ENCODE data around the gene MYO16. TPM values are rescaled to one million over a fixed set of nuclear protein-coding genes. Genes with fewer than 3 reads are reported as not detected.

The MYO16 gene
- total and polyA plus RNA-seq, 9 donors, result under 0.01 to 0.37 (median 0.16) TPM; not detected in 2

DNA sequence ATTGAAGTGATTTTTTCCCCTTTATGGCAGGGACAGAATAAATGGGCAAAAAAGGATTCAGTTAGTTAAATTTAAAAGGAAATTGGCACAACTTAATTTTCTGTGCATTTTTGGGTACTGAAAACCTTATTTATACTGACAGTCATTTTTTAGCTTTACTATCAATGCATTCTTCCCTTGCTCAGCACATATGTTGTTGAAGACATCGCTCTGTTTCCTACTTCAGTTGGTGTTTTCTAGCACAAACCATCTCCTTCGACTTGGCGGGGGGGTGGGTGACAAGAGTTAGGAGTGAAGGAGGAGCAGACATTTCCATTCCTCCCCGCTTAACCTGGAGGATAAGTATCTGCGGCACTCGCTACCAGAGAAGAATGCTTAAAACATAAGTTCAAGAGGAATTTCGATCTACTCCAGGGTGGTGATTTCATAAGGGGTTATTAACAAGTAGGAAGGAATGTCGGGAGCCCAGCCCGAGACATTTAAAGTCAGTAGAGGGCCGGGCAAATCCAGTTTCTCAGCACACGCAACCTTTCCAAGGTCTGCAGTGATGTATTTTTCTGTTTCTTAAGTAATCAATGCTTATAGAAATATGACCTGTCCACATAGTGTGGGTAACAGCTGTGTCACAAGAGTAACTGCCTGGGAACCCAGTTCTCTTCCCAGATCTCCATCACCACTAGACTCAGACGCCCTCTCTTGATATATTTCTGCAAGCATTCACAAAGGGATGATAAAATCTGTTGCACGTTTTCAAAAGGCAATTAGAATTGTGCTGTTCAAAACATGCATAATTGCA lies 525.8 kb downstream of the MYO16 start:
- no peak for TF ChIP-seq POLR2A (IDR thresholded peaks at IDR 0.05)
- TF ChIP-seq, protein P1, sequence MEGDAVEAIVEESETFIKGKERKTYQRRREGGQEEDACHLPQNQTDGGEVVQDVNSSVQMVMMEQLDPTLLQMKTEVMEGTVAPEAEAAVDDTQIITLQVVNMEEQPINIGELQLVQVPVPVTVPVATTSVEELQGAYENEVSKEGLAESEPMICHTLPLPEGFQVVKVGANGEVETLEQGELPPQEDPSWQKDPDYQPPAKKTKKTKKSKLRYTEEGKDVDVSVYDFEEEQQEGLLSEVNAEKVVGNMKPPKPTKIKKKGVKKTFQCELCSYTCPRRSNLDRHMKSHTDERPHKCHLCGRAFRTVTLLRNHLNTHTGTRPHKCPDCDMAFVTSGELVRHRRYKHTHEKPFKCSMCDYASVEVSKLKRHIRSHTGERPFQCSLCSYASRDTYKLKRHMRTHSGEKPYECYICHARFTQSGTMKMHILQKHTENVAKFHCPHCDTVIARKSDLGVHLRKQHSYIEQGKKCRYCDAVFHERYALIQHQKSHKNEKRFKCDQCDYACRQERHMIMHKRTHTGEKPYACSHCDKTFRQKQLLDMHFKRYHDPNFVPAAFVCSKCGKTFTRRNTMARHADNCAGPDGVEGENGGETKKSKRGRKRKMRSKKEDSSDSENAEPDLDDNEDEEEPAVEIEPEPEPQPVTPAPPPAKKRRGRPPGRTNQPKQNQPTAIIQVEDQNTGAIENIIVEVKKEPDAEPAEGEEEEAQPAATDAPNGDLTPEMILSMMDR (IDR thresholded peaks at IDR 0.05), result no peak
- TF ChIP-seq EP300 (IDR thresholded peaks at IDR 0.05), result no peak
- H3K9me3 ChIP-seq, result no peaks in the 10 kb centered on the region
- H3K4me3 ChIP-seq, result no peak overlapping the region
- WGBS, 3 donors, result 68 to 79% (median 72%) methylated on average over 13 of the region's 13 CpGs
- intact Hi-C loops (cut with DNase I), result loop anchor here in 2 of 4 donors (5.0 to 10.0 kb wide), 3 partner anchors 630 to 1032 kb away; partner anchors contain the start of gene IRS2 (in 1 of the 2)
- peaks cover 12% of the 10 kb centered on the region for H3K4me1 ChIP-seq (ENCODE audit: insufficient read depth)
- DNase-seq, result no peak
- no peaks in the 10 kb centered on the region for H3K27me3 ChIP-seq
- no peaks in the 10 kb centered on the region for H3K36me3 ChIP-seq
- no peak overlapping the region for H3K27ac ChIP-seq

DNA sequence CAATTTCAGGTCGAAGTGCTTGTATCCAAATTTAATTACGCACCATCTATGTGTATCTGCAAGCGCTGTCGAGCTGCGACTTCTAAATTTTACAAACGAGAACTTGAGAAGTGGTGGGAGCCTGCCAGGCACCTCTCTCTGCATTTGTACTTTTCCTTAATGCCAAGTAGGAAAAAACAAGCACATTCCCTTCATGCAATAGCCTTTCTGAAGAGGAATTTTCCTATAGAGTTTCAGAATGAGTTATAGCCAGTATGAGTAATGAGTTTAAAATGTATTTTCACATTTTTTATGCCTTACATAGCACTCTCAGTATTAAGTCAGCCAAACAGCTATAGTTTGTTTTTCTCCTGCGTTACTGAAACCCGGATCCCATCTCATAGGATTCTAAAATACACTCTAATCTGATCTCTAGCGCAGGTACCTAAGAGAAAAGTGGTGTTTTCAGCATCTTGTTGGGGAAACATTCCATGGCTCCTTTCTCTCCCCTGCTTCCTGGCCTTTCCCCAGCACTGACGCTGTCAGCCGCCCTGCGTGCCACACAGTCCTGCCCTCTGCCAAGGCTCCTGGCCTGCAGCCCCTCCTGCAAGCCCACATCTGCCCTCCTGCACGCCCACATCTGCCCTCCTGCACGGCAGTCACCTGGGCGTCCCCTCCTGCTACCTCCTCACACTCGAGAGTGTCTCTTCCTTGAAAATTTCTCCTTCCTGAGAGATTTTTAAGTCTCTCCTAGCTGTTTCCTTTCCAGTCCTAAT lies 526.9 kb downstream of the MYO16 start:
- TF ChIP-seq, protein P1 (IDR thresholded peaks at IDR 0.05), result no peak
- TF ChIP-seq EP300 (IDR thresholded peaks at IDR 0.05) (no peak), POLR2A (IDR thresholded peaks at IDR 0.05) (no peak)
- intact Hi-C loops (cut with DNase I), result loop anchor here in 2 of 4 donors (5.0 to 10.0 kb wide), 3 partner anchors 628 to 1031 kb away; partner anchors contain the start of gene IRS2 (in 1 of the 2)
- Histone ChIP-seq H3K27me3 (no peaks in the 10 kb centered on the region), H3K27ac (no peak overlapping the region), H3K36me3 (no peaks in the 10 kb centered on the region), H3K4me3 (no peak overlapping the region), H3K4me1 (ENCODE audit: insufficient read depth) (peaks cover 12% of the 10 kb centered on the region), H3K9me3 (no peaks in the 10 kb centered on the region)
- WGBS, 3 donors, result 29 to 33% (median 32%) methylated on average over 16 of the region's 16 CpGs
- DNase-seq, result no peak

DNA sequence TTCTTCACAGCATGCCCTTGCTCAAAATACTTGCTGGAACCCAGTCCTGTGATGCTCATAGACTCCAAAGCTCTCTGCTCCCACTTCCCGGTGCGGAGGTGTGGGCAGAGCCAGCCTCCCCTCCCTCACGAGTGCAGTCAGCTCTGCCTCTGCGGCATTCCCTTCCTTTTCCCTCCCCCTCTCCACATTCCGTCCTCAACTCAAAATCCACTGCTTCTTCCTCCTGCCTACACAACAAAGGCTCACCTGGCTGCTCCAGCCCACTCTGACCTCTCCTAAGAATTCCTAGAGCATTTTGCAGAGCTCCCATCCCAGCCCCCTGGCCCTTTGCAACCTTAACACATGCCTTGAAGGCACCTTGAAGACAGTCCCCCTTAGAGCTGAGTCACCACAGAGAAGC lies 527.9 kb downstream of the MYO16 start:
- H3K4me1 ChIP-seq (ENCODE audit: insufficient read depth), result peaks cover 12% of the 10 kb centered on the region
- intact Hi-C loops (cut with DNase I), result loop anchor here in 2 of 4 donors (5.0 to 10.0 kb wide), 3 partner anchors 628 to 1030 kb away; partner anchors contain the start of gene IRS2 (in 1 of the 2)
- H3K27ac ChIP-seq, result no peak overlapping the region

DNA sequence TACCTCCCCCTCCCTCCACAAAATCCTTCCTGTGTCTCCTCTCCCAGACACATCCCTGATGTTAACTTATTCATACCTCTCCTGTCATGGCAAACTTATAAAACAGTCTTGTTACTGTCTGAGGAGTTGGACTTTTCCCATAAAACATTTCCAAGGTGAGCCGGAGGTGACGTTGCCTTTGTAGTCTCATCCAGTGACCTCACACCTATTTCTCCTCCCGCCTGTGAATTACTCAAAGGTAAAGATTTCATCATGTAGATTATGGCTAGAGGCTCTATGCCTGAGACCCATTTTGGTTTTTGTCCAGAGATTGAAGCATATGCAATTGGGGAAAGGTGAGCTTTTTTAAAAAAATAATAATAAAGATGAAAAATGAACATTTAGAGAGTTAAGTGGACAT lies 529.0 kb downstream of the MYO16 start:
- no peak overlapping the region for H3K4me3 ChIP-seq
- intact Hi-C loops (cut with DNase I), result loop anchor here in 2 of 4 donors (5.0 to 10.0 kb wide), 3 partner anchors 626 to 1029 kb away; partner anchors contain the start of gene IRS2 (in 1 of the 2)
- no peak for DNase-seq
- H3K27ac ChIP-seq, result no peak overlapping the region
- 92 to 98% (median 94%) methylated on average over 3 of the region's 3 CpGs for WGBS, 3 donors
- no peak for TF ChIP-seq EP300 (IDR thresholded peaks at IDR 0.05)
- H3K36me3 ChIP-seq, result no peaks in the 10 kb centered on the region
- H3K4me1 ChIP-seq (ENCODE audit: insufficient read depth), result peaks cover 12% of the 10 kb centered on the region
- no peaks in the 10 kb centered on the region for H3K27me3 ChIP-seq
- no peaks in the 10 kb centered on the region for H3K9me3 ChIP-seq

More for the DNA sequence above, 527.9 kb downstream of the MYO16 start:
- Histone ChIP-seq H3K27me3 (no peaks in the 10 kb centered on the region), H3K36me3 (no peaks in the 10 kb centered on the region), H3K4me3 (no peak overlapping the region), H3K9me3 (no peaks in the 10 kb centered on the region)
- DNase-seq, result no peak
- 79 to 81% (median 80%) methylated on average over 5 of the region's 5 CpGs for whole genome bisulfite sequencing, 3 donors
- TF ChIP-seq EP300 (IDR thresholded peaks at IDR 0.05) (no peak), POLR2A (IDR thresholded peaks at IDR 0.05) (no peak)
- TF ChIP-seq, protein P1 (IDR thresholded peaks at IDR 0.05), result no peak

Measured in ovary (tissue), 9 donors.